A549 (cell line): ENCODE results near the gene FCAMR. TPM values are rescaled to one million over a fixed set of nuclear protein-coding genes. Genes with fewer than 3 reads are reported as not detected.

Experiments used
- ATAC-seq, 2 experiments: fragments of 200-7000 bp in 1 of 2; fragments of >200 bp in 1 of 2; cut with Nextera tagmentation in 1 of 2; cut with Tn5 transposase in 1 of 2; 3 replicates each; pipeline versions ENCODE4 v1.8.0 to v1.9.1; 2018 to 2020; ENCODE audit warnings: mild to moderate bottlenecking in 1 of 2, moderate library complexity in 1 of 2
- CTCF ChIA-PET: fragments of 300-600 bp; sonication (Branson Sonifier 250); formaldehyde crosslinking; extraction: SDS; loops from one replicate; lab custom pipeline; 2021; ENCODE audit warnings: antibody characterized with exemption, inconsistent platforms; lab: Yijun Ruan, JAX
- POLR2A ChIA-PET: fragments of 350-600 bp; formaldehyde crosslinking; extraction: SDS; loops from one replicate; lab custom pipeline; 2021; ENCODE audit warnings: antibody characterized with exemption, inconsistent platforms; lab: Yijun Ruan, JAX
- DNase-seq, 2 experiments: peaks; one replicate each; pipeline versions ENCODE4 v3.0.0 to v3.0.0-alpha.2; 2011 to 2016; ENCODE audit warnings: low read depth in 1 of 2, low spot score in 1 of 2
- FAIRE-seq: peaks from 2 replicates; lab custom pipeline; 2011; peaks lifted over from hg19 to GRCh38; lab: Jason Lieb, UNC
- H3K27ac ChIP-seq, 2 experiments: fragments of >200 bp; sonication (Bioruptor Twin); formaldehyde crosslinking; 3 replicates each; pipeline ENCODE4 v1.5.1; 2016 to 2017
- H3K4me1 ChIP-seq: fragments of >200 bp; sonication (Bioruptor Twin); formaldehyde crosslinking; 3 replicates; pipeline ENCODE4 v1.6.1; 2016
- H3K4me2 ChIP-seq: fragments of >200 bp; sonication (Bioruptor Twin); formaldehyde crosslinking; 3 replicates; pipeline ENCODE4 v1.6.1; 2016
- H3K4me3 ChIP-seq: fragments of >200 bp; sonication (Bioruptor Twin); formaldehyde crosslinking; 3 replicates; pipeline ENCODE4 v1.5.1; 2016
- H3K9me3 ChIP-seq: fragments of >200 bp; sonication (Bioruptor Twin); formaldehyde crosslinking; 3 replicates; pipeline ENCODE4 v1.6.1; 2016
- BHLHE40 ChIP-seq: IDR thresholded peaks from 2 replicates; pipeline ENCODE4 v1.6.1; 2012; ENCODE audit warnings: low read depth, low read length, inconsistent platforms
- CBX2 ChIP-seq: fragments of 200-600 bp; sonication (generic); IDR thresholded peaks from 2 replicates; pipeline ENCODE4 v1.6.1; 2016; ENCODE audit warnings: low read depth, mild to moderate bottlenecking, borderline replicate concordance
- CEBPB ChIP-seq, 2 experiments: fragments of >200 bp in 1 of 2; sonication (Bioruptor Twin) in 1 of 2; formaldehyde crosslinking in 1 of 2; IDR thresholded peaks; 2 replicates each; pipeline ENCODE4 v1.6.1; 2012 to 2016
- E2F6 ChIP-seq: IDR thresholded peaks from 2 replicates; pipeline ENCODE4 v1.6.1; 2012; ENCODE audit warnings: low read depth, borderline replicate concordance
- HEYL ChIP-seq: fragments of 250-450 bp; sonication (Bioruptor Pico); IDR thresholded peaks from 2 replicates; pipeline ENCODE4 v1.8.0; 2021; ENCODE audit warnings: mild to moderate bottlenecking, moderate library complexity
- HOXB13 ChIP-seq: fragments of 250-450 bp; sonication (Bioruptor Pico); IDR thresholded peaks from 2 replicates; pipeline ENCODE4 v1.5.0; 2020; ENCODE audit warnings: low read depth, mild to moderate bottlenecking, moderate library complexity
- HOXB5 ChIP-seq: fragments of 250-450 bp; sonication (Bioruptor Pico); IDR thresholded peaks from 2 replicates; pipeline ENCODE4 v1.5.0; 2020; ENCODE audit warnings: mild to moderate bottlenecking, moderate library complexity
- JUN ChIP-seq, 2 experiments: fragments of >200 bp; sonication (Bioruptor Twin); formaldehyde crosslinking; IDR thresholded peaks; 2 replicates in 1 of 2; 3 replicates in 1 of 2; pipeline ENCODE4 v1.6.1; 2016 to 2017
- JUNB ChIP-seq: fragments of >200 bp; sonication (Bioruptor Twin); formaldehyde crosslinking; IDR thresholded peaks from 2 replicates; pipeline ENCODE4 v1.6.1; 2016
- MYC ChIP-seq: IDR thresholded peaks from 2 replicates; pipeline ENCODE4 v1.6.1; 2012; ENCODE audit warnings: mild to moderate bottlenecking, inconsistent platforms, low read length, improper control_type of control experiment, borderline replicate concordance
- NPAS2 ChIP-seq: fragments of 250-450 bp; sonication (Bioruptor Pico); IDR thresholded peaks from 2 replicates; pipeline ENCODE4 v1.8.0; 2022; ENCODE audit warnings: mild to moderate bottlenecking, moderate library complexity, borderline replicate concordance
- RARB ChIP-seq: fragments of 250-450 bp; sonication (Bioruptor Pico); IDR thresholded peaks from 2 replicates; pipeline ENCODE4 v1.8.0; 2021; ENCODE audit warnings: mild to moderate bottlenecking, moderate library complexity
- SMC3 ChIP-seq: fragments of >200 bp; sonication (Bioruptor Twin); formaldehyde crosslinking; IDR thresholded peaks from 3 replicates; pipeline ENCODE4 v1.6.1; 2018; ENCODE audit warnings: inconsistent platforms
- SREBF2 ChIP-seq: fragments of 450-650 bp; IDR thresholded peaks from 2 replicates; pipeline ENCODE4 v1.6.1; 2014; ENCODE audit warnings: mild to moderate bottlenecking, moderate library complexity
- TFCP2L1 ChIP-seq: fragments of 250-450 bp; sonication (Bioruptor Pico); IDR thresholded peaks from 2 replicates; pipeline ENCODE4 v1.5.0; 2021; ENCODE audit warnings: mild to moderate bottlenecking
- TP53 ChIP-seq: fragments of 250-450 bp; sonication (Bioruptor Pico); IDR thresholded peaks from 2 replicates; pipeline ENCODE4 v1.5.0; 2021; ENCODE audit warnings: mild to moderate bottlenecking, moderate library complexity
- ZNF302 ChIP-seq: fragments of 250-450 bp; sonication (Bioruptor Pico); IDR thresholded peaks from 2 replicates; pipeline ENCODE4 v1.9.0; 2021; ENCODE audit warnings: inconsistent platforms, mild to moderate bottlenecking, moderate library complexity
- WGBS: methylation state at CpG from one replicate; pipeline ENCODE4 v1.1.6; 2017; ENCODE audit errors: missing lambda C conversion rate; 5-methylcytosine and 5-hydroxymethylcytosine counted together
- polyA plus RNA-seq, 4 experiments: library from polyadenylated mRNA; depleted of rRNA in 3 of 4; stranded (reverse); fragments of >200 nt; fragmentation: RNase III in 1 of 4; extraction: RNeasy Plus Mini Kit Qiagen cat#74134 plus additional on column Dnase treatment in 1 of 4; gene quantifications; 2 replicates in 3 of 4; 3 replicates in 1 of 4; pipeline ENCODE4 v1.2.3, GENCODE V29; 2011 to 2017
- TF ChIP-seq, protein P1 (sequence below): fragments of 150-350 bp; IDR thresholded peaks from 2 replicates; pipeline ENCODE4 v1.6.1; 2014; ENCODE audit warnings: low read depth, mild to moderate bottlenecking, low read length
- TF ChIP-seq, protein P2 (sequence below): fragments of >200 bp; sonication (Bioruptor Twin); formaldehyde crosslinking; IDR thresholded peaks from 3 replicates; pipeline ENCODE4 v1.5.1; 2016
- TF ChIP-seq, protein P3 (sequence below): IDR thresholded peaks from 2 replicates; pipeline ENCODE4 v1.6.1; 2012

Gene FCAMR
- polyA plus RNA-seq, 2 of the 4 experiments (the other 2 are of a cell fraction) = not detected

- TF ChIP-seq TP53 (CRISPR knock-in tag) = no peak
- TF ChIP-seq RARB (CRISPR knock-in tag) = no peak
- TF ChIP-seq JUNB = peak; percentile 67
- peak in 1 of 2 experiments; percentile 68; a peak in 2 of 5 replicates for TF ChIP-seq JUN (IDR thresholded peaks at IDR 0.05)
- no peak for TF ChIP-seq MYC
- TF ChIP-seq SMC3 = no peak
These were observed 37.2 kb upstream of the FCAMR start (continued) for GRCh38 chr1:207007352-207008033.

GRCh38 chr1:207006914-207007313 is 36.7 kb upstream of the FCAMR start:
- FAIRE-seq = no peak
- peak in 1 of 2 experiments; percentile 55; a peak in 4 of 6 replicates for ATAC-seq
- Histone ChIP-seq H3K27ac (peak overlapping the region; percentile 82 to 89), H3K4me2 (peak overlapping the region; percentile 63), H3K4me1 (peaks cover 61% of the 10 kb centered on the region), H3K4me3 (no peak overlapping the region)
- CTCF ChIA-PET = interaction anchor here (0.7 to 2.3 kb wide), 10 partner anchors 12 to 395 kb away, joined by 3 to 24 read pairs (median 4); partner anchors contain the start of genes EIF2D and PFKFB2
- DNase-seq = no peak
- TF ChIP-seq HOXB13 (CRISPR knock-in tag) = 0 out of 2 replicates have a peak, but pooled peaks have one; percentile 14
- no peak for TF ChIP-seq SREBF2
- 0 out of 2 replicates have a peak, but pooled peaks have one; percentile 67 for TF ChIP-seq ZNF302
- 0 out of 2 replicates have a peak, but pooled peaks have one; percentile 48 for TF ChIP-seq RARB (CRISPR knock-in tag)
- TF ChIP-seq, all 56 proteins: peak for 3
- 13% methylated on average over 3 of the region's 3 CpGs for WGBS
- peaks cover 18% of the 10 kb centered on the region for H3K9me3 ChIP-seq
- POLR2A ChIA-PET = interaction anchor here (1.2 to 3.2 kb wide), 2 partner anchors 18 to 46 kb away, joined by 4 to 14 read pairs; partner anchors contain the start of gene PFKFB2

GRCh38 chr1:207006083-207006482 is 35.8 kb upstream of the FCAMR start:
- no peak for DNase-seq
- no peak for FAIRE-seq
- ChIA-PET CTCF (interaction anchor here (0.8 to 3.2 kb wide), 25 partner anchors 13 to 394 kb away, joined by 3 to 24 read pairs (median 4); partner anchors contain the start of genes C1orf116, EIF2D, IL10 and PFKFB2), POLR2A (interaction anchor here (3.2 kb wide), 1 partner anchor 47 kb away, joined by 14 read pairs; the partner anchor contains the start of gene PFKFB2)
- 85% methylated on average over 3 of the region's 3 CpGs for WGBS
- peak overlapping the region; percentile 82 to 89 for H3K27ac ChIP-seq
- H3K4me2 ChIP-seq = peak overlapping the region; percentile 63; the same call in 1 of the 3 replicates
- peaks cover 18% of the 10 kb centered on the region for H3K9me3 ChIP-seq
- peaks cover 61% of the 10 kb centered on the region for H3K4me1 ChIP-seq
- H3K4me3 ChIP-seq = no peak overlapping the region
- ATAC-seq = no peak
- no peak for TF ChIP-seq JUNB
- no peak for TF ChIP-seq HOXB5 (CRISPR knock-in tag)
- TF ChIP-seq E2F6 = no peak
- TF ChIP-seq TP53 (CRISPR knock-in tag) = no peak
- no peak for TF ChIP-seq HOXB13 (CRISPR knock-in tag)
- no peak for TF ChIP-seq HEYL
- TF ChIP-seq, protein P1, sequence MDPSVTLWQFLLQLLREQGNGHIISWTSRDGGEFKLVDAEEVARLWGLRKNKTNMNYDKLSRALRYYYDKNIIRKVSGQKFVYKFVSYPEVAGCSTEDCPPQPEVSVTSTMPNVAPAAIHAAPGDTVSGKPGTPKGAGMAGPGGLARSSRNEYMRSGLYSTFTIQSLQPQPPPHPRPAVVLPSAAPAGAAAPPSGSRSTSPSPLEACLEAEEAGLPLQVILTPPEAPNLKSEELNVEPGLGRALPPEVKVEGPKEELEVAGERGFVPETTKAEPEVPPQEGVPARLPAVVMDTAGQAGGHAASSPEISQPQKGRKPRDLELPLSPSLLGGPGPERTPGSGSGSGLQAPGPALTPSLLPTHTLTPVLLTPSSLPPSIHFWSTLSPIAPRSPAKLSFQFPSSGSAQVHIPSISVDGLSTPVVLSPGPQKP = no peak
- TF ChIP-seq SMC3 = no peak
- no peak for TF ChIP-seq NPAS2 (CRISPR knock-in tag)
- TF ChIP-seq, protein P2, sequence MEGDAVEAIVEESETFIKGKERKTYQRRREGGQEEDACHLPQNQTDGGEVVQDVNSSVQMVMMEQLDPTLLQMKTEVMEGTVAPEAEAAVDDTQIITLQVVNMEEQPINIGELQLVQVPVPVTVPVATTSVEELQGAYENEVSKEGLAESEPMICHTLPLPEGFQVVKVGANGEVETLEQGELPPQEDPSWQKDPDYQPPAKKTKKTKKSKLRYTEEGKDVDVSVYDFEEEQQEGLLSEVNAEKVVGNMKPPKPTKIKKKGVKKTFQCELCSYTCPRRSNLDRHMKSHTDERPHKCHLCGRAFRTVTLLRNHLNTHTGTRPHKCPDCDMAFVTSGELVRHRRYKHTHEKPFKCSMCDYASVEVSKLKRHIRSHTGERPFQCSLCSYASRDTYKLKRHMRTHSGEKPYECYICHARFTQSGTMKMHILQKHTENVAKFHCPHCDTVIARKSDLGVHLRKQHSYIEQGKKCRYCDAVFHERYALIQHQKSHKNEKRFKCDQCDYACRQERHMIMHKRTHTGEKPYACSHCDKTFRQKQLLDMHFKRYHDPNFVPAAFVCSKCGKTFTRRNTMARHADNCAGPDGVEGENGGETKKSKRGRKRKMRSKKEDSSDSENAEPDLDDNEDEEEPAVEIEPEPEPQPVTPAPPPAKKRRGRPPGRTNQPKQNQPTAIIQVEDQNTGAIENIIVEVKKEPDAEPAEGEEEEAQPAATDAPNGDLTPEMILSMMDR = no peak
- TF ChIP-seq CBX2 = no peak
- no peak for TF ChIP-seq TFCP2L1 (CRISPR knock-in tag)
- TF ChIP-seq CEBPB (IDR thresholded peaks at IDR 0.05) = no peak
- TF ChIP-seq, protein P3, sequence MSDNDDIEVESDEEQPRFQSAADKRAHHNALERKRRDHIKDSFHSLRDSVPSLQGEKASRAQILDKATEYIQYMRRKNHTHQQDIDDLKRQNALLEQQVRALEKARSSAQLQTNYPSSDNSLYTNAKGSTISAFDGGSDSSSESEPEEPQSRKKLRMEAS = no peak
- TF ChIP-seq BHLHE40 = no peak
